Measurements from ENCODE around the gene CRIP1. TPM values are rescaled to one million over a fixed set of nuclear protein-coding genes. Genes with fewer than 3 reads are reported as not detected.

CRIP1 gene
- polyA plus RNA-seq, 1 experiment: 0.74 TPM

- Histone ChIP-seq H3K27me3 (ENCODE audit: control insufficient read depth, insufficient read depth, low read length) (peaks cover 13% of the 10 kb centered on the region), H3K27ac (ENCODE audit: low read depth, low read length) (no peak overlapping the region), H3K9me3 (ENCODE audit: control insufficient read depth, insufficient read depth, low read length) (peaks cover 3% of the 10 kb centered on the region; the same call in 1 of the 2 replicates), H3K4me3 (ENCODE audit: low read depth, low read length) (no peak overlapping the region)
- CTCF ChIA-PET: interaction anchor here (0.9 to 2.1 kb wide), 8 partner anchors 8 to 83 kb away, joined by 3 to 13 read pairs (median 8); no protein-coding TSS in a partner anchor
- POLR2A ChIA-PET: no interaction called here
- no peak for DNase-seq (ENCODE audit: low read depth, low spot score)
- no peak for TF ChIP-seq CTCF (IDR thresholded peaks at IDR 0.05; ENCODE audit: low read depth, low read length)
Observed at GRCh38 chr14:105529319-105529568, 42.6 kb downstream of the CRIP1 start.

GRCh38 chr14:105529569-105530284, 43.0 kb downstream of the CRIP1 start:
- ChIA-PET CTCF (interaction anchor here (1.1 to 2.1 kb wide), 7 partner anchors 8 to 83 kb away, joined by 3 to 13 read pairs (median 9); no protein-coding TSS in a partner anchor), POLR2A (no interaction called here)
- peaks cover 3% of the 10 kb centered on the region; the same call in 1 of the 2 replicates for H3K9me3 ChIP-seq (ENCODE audit: control insufficient read depth, insufficient read depth, low read length)
- no peak for DNase-seq (ENCODE audit: low read depth, low spot score)
- peaks cover 14% of the 10 kb centered on the region for H3K27me3 ChIP-seq (ENCODE audit: control insufficient read depth, insufficient read depth, low read length)
- TF ChIP-seq CTCF (IDR thresholded peaks at IDR 0.05; ENCODE audit: low read depth, low read length): no peak
- no peak overlapping the region for H3K4me3 ChIP-seq (ENCODE audit: low read depth, low read length)
- H3K27ac ChIP-seq (ENCODE audit: low read depth, low read length): no peak overlapping the region

GRCh38 chr14:105530285-105531087, 43.8 kb downstream of the CRIP1 start:
- Histone ChIP-seq H3K4me3 (ENCODE audit: low read depth, low read length) (no peak overlapping the region), H3K27ac (ENCODE audit: low read depth, low read length) (no peak overlapping the region), H3K27me3 (ENCODE audit: control insufficient read depth, insufficient read depth, low read length) (peaks cover 14% of the 10 kb centered on the region), H3K9me3 (ENCODE audit: control insufficient read depth, insufficient read depth, low read length) (peaks cover 3% of the 10 kb centered on the region; the same call in 1 of the 2 replicates)
- CTCF ChIA-PET: no interaction called here
- POLR2A ChIA-PET: no interaction called here
- no peak for TF ChIP-seq CTCF (IDR thresholded peaks at IDR 0.05; ENCODE audit: low read depth, low read length)
- no peak for DNase-seq (ENCODE audit: low read depth, low spot score)

- H3K4me3 ChIP-seq (ENCODE audit: low read depth, low read length): no peak overlapping the region
- H3K9me3 ChIP-seq (ENCODE audit: control insufficient read depth, insufficient read depth, low read length): peaks cover 3% of the 10 kb centered on the region; the same call in 1 of the 2 replicates
- TF ChIP-seq CTCF (IDR thresholded peaks at IDR 0.05; ENCODE audit: low read depth, low read length): no peak
- POLR2A ChIA-PET: no interaction called here
- peaks cover 16% of the 10 kb centered on the region for H3K27me3 ChIP-seq (ENCODE audit: control insufficient read depth, insufficient read depth, low read length)
- CTCF ChIA-PET: no interaction called here
- DNase-seq (ENCODE audit: low read depth, low spot score): no peak
- H3K27ac ChIP-seq (ENCODE audit: low read depth, low read length): no peak overlapping the region
Observed at GRCh38 chr14:105531088-105531893, 44.6 kb downstream of the CRIP1 start.
